K562 (cell line): Measurements from ENCODE around the gene RNF138. TPM values are rescaled to one million over a fixed set of nuclear protein-coding genes. Genes with fewer than 3 reads are reported as not detected.

Experiments
- CBFA2T2 ChIP-seq: fragments of 450-650 bp; conservative IDR thresholded peaks from 2 replicates; pipeline ENCODE4 v1.6.1; 2017; ENCODE audit warnings: mild to moderate bottlenecking
- CCAR2 ChIP-seq: fragments of 200-400 bp; formaldehyde crosslinking; IDR thresholded peaks from 2 replicates; pipeline ENCODE4 v1.6.1; 2017; ENCODE audit warnings: mild to moderate bottlenecking, low read depth, low read length
- CCNT2 ChIP-seq: IDR thresholded peaks from 2 replicates; pipeline ENCODE4 v1.6.1; 2011; ENCODE audit warnings: borderline replicate concordance, low read depth, mild to moderate bottlenecking, moderate library complexity, mixed read lengths, low read length; ENCODE audit not compliant: insufficient read length; ENCODE audit errors: extremely low read depth
- ERF ChIP-seq: fragments of 450-650 bp; formaldehyde crosslinking; IDR thresholded peaks from 2 replicates; pipeline ENCODE4 v1.4.0; 2020; ENCODE audit warnings: mild to moderate bottlenecking, mixed read lengths
- FIP1L1 ChIP-seq: fragments of 200-400 bp; formaldehyde crosslinking; IDR thresholded peaks from 2 replicates; pipeline ENCODE4 v1.6.1; 2018; ENCODE audit warnings: mild to moderate bottlenecking, low read depth, low read length; ENCODE audit not compliant: poor library complexity, severe bottlenecking
- HDAC8 ChIP-seq: fragments of 450-650 bp; IDR thresholded peaks from 2 replicates; pipeline ENCODE4 v1.6.1; 2016; ENCODE audit warnings: mild to moderate bottlenecking, missing genetic modification characterization, moderate library complexity, missing compliant biosample characterization
- MAZ ChIP-seq, 2 experiments: fragments of 450-650 bp in 1 of 2; sonication (generic) in 1 of 2; formaldehyde crosslinking; IDR thresholded peaks in 1 of 2; conservative IDR thresholded peaks in 1 of 2; 2 replicates each; pipeline versions ENCODE4 v1.4.0 to v1.5.0; 2020; ENCODE audit warnings: mild to moderate bottlenecking in 1 of 2, missing genetic modification reagents in 1 of 2
- MIER1 ChIP-seq: fragments of 450-650 bp; IDR thresholded peaks from 2 replicates; pipeline ENCODE4 v1.6.1; 2016; ENCODE audit warnings: antibody characterized with exemption, mild to moderate bottlenecking, low read depth
- NCOR1 ChIP-seq: fragments of 450-650 bp; IDR thresholded peaks from 2 replicates; pipeline ENCODE4 v1.6.1; 2016; ENCODE audit warnings: mild to moderate bottlenecking, moderate library complexity
- NFYB ChIP-seq: IDR thresholded peaks from 2 replicates; pipeline ENCODE4 v1.6.1; 2011; ENCODE audit warnings: mild to moderate bottlenecking, moderate library complexity; ENCODE audit not compliant: insufficient read length; ENCODE audit errors: extremely low read depth
- POLR2B ChIP-seq: fragments of 450-650 bp; IDR thresholded peaks from 2 replicates; pipeline ENCODE4 v1.6.1; 2018; ENCODE audit warnings: low read depth; ENCODE audit not compliant: partially characterized antibody
- POLR2H ChIP-seq: IDR thresholded peaks from 2 replicates; pipeline ENCODE4 v1.6.1; 2016; ENCODE audit warnings: missing genetic modification characterization, low read depth, mild to moderate bottlenecking, control low read depth, missing compliant biosample characterization, moderate library complexity
- POU5F1 ChIP-seq: fragments of 150-350 bp; IDR thresholded peaks from 2 replicates; pipeline ENCODE4 v1.6.1; 2014; ENCODE audit warnings: borderline replicate concordance, low read length, low read depth, mild to moderate bottlenecking; ENCODE audit not compliant: partially characterized antibody
- SMAD1 ChIP-seq: fragments of 150-350 bp; IDR thresholded peaks from 2 replicates; pipeline ENCODE4 v1.6.1; 2014; ENCODE audit warnings: low read length, low read depth; ENCODE audit not compliant: partially characterized antibody
- SNIP1 ChIP-seq: fragments of 450-650 bp; IDR thresholded peaks from 2 replicates; pipeline ENCODE4 v1.7.1; 2017; ENCODE audit warnings: low read depth, mild to moderate bottlenecking
- SP1 ChIP-seq: sonication (generic); formaldehyde crosslinking; IDR thresholded peaks from 2 replicates; pipeline ENCODE4 v1.8.1; 2022; ENCODE audit warnings: mild to moderate bottlenecking, missing genetic modification reagents
- ZNF121 ChIP-seq: sonication (generic); formaldehyde crosslinking; conservative IDR thresholded peaks from 2 replicates; pipeline ENCODE4 v1.8.0; 2022; ENCODE audit warnings: missing genetic modification reagents
- ZNF253 ChIP-seq: fragments of 250-450 bp; sonication (Bioruptor Pico); conservative IDR thresholded peaks from 2 replicates; pipeline ENCODE4 v1.6.1; 2021; ENCODE audit warnings: mild to moderate bottlenecking
- ZNF444 ChIP-seq: fragments of 250-450 bp; sonication (Bioruptor Pico); IDR thresholded peaks from 2 replicates; pipeline ENCODE4 v1.4.0; 2020; ENCODE audit warnings: mild to moderate bottlenecking, moderate library complexity
- ZNF707 ChIP-seq: fragments of 250-450 bp; sonication (Bioruptor Pico); conservative IDR thresholded peaks from 2 replicates; pipeline ENCODE4 v1.8.0; 2022; ENCODE audit warnings: inconsistent platforms, mild to moderate bottlenecking, moderate library complexity
- polyA plus RNA-seq, 8 experiments: library from polyadenylated mRNA; depleted of rRNA in 4 of 8; stranded (reverse) in 5 of 8; unstranded in 3 of 8; fragments of >200 nt; fragmentation: Nextera tagmentation in 2 of 8; fragmentation: Illumina TruSeq in 1 of 8; extraction: Ambion mirVana in 2 of 8; extraction: Trizol in 1 of 8; gene quantifications; 2 replicates each; pipeline versions ENCODE4 v1.2.1 to v1.2.3, GENCODE V29; 2011 to 2014; ENCODE audit warnings: inconsistent platforms in 1 of 8, missing spikeins in 1 of 8
- total RNA-seq, 7 experiments: library from RNA; depleted of rRNA in 6 of 7; stranded (reverse); fragments of >200 nt in 6 of 7; fragmentation: Illumina TruSeq in 2 of 7; extraction: Trizol in 2 of 7; gene quantifications; 2 replicates each; pipeline versions ENCODE4 v1.2.1 to v1.2.3, GENCODE V29; 2011 to 2021; ENCODE audit warnings: low replicate concordance in 1 of 7
- TF ChIP-seq, protein P1 (sequence below): fragments of 200-800 bp; sonication (Bioruptor generic); IDR thresholded peaks from 2 replicates; pipeline ENCODE4 v1.6.1; 2017; ENCODE audit warnings: missing genetic modification characterization, missing compliant biosample characterization
- TF ChIP-seq, protein P2 (sequence below): fragments of 450-650 bp; formaldehyde crosslinking; IDR thresholded peaks from 2 replicates; pipeline ENCODE4 v1.4.0; 2020; ENCODE audit warnings: mild to moderate bottlenecking, moderate library complexity
- TF ChIP-seq, protein P3 (sequence below): fragments of 250-450 bp; sonication (Bioruptor Pico); IDR thresholded peaks from 2 replicates; pipeline ENCODE4 v1.4.0; 2020; ENCODE audit warnings: mild to moderate bottlenecking, moderate library complexity

Gene RNF138
- total and polyA plus RNA-seq, 9 of the 15 experiments (the other 6 are each of a cell fraction or from before 2014, with no cell fraction given), result 47.6 to 100 (median 62.5) TPM

DNA sequence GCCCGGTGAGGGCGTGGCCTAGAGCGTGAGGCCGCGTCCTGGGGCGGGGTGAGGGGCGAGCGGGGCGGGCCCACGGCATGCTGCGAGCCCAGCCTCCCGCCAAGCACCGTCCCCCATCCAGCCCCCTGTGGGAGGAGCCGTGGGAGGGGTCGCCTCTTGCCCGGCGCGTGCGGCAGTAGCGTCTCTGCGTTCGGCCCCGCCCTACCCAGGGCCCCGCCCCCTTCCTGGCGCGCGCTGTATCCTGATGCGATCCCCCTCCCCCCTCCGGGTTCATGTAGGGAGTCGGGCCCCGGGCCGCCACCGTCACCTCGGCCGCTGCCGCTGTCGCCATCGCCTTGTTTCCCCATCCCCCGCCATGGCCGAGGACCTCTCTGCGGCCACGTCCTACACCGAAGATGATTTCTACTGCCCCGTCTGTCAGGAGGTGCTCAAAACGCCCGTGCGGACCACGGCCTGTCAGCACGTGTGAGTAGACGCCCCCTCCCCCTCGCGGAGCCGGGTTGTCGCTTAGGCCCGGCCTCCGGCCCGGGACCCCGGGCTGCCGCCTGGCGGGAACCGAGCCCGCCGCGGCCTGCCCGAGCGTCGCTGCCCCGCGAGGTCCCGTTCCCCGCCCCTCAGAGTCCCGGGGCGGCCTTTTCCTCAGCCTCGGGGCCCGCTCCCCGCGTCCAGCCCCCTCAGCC, 888 bp downstream of the RNF138 start (continued):
- no peak for TF ChIP-seq SMAD1
- 0 out of 2 replicates have a peak, but pooled peaks have one; percentile 29 for TF ChIP-seq ERF (CRISPR knock-in tag)
- no peak for TF ChIP-seq ZNF253 (CRISPR knock-in tag)
- TF ChIP-seq FIP1L1, result peak; percentile 96
- no peak for TF ChIP-seq CCAR2
- TF ChIP-seq ZNF444, result peak; percentile 96
- peak; percentile 84 for TF ChIP-seq SP1 (CRISPR knock-in tag)
- TF ChIP-seq, protein P1, sequence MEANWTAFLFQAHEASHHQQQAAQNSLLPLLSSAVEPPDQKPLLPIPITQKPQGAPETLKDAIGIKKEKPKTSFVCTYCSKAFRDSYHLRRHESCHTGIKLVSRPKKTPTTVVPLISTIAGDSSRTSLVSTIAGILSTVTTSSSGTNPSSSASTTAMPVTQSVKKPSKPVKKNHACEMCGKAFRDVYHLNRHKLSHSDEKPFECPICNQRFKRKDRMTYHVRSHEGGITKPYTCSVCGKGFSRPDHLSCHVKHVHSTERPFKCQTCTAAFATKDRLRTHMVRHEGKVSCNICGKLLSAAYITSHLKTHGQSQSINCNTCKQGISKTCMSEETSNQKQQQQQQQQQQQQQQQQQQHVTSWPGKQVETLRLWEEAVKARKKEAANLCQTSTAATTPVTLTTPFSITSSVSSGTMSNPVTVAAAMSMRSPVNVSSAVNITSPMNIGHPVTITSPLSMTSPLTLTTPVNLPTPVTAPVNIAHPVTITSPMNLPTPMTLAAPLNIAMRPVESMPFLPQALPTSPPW, result peak; percentile 80
- 0 out of 2 replicates have a peak, but pooled peaks have one; percentile 50 for TF ChIP-seq POLR2H (tag)
- 0 out of 2 replicates have a peak, but pooled peaks have one; percentile 62 for TF ChIP-seq HDAC8 (tag)
- TF ChIP-seq MIER1, result no peak
- TF ChIP-seq, protein P2, sequence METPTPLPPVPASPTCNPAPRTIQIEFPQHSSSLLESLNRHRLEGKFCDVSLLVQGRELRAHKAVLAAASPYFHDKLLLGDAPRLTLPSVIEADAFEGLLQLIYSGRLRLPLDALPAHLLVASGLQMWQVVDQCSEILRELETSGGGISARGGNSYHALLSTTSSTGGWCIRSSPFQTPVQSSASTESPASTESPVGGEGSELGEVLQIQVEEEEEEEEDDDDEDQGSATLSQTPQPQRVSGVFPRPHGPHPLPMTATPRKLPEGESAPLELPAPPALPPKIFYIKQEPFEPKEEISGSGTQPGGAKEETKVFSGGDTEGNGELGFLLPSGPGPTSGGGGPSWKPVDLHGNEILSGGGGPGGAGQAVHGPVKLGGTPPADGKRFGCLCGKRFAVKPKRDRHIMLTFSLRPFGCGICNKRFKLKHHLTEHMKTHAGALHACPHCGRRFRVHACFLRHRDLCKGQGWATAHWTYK (CRISPR knock-in tag), result 0 out of 2 replicates have a peak, but pooled peaks have one; percentile 32
- TF ChIP-seq CCNT2, result peak; percentile 76
- TF ChIP-seq NFYB, result no peak
- no peak for TF ChIP-seq ZNF121 (CRISPR knock-in tag)
- no peak for TF ChIP-seq SNIP1
- TF ChIP-seq, protein P3, sequence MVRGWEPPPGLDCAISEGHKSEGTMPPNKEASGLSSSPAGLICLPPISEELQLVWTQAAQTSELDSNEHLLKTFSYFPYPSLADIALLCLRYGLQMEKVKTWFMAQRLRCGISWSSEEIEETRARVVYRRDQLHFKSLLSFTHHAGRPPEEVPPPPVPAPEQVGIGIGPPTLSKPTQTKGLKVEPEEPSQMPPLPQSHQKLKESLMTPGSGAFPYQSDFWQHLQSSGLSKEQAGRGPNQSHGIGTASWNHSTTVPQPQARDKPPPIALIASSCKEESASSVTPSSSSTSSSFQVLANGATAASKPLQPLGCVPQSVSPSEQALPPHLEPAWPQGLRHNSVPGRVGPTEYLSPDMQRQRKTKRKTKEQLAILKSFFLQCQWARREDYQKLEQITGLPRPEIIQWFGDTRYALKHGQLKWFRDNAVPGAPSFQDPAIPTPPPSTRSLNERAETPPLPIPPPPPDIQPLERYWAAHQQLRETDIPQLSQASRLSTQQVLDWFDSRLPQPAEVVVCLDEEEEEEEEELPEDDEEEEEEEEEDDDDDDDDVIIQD (CRISPR knock-in tag), result peak; percentile 70; the same call in 1 of the 2 replicates
- peak; percentile 41 for TF ChIP-seq POLR2B
- peak; percentile 46 to 74 for TF ChIP-seq MAZ (CRISPR knock-in tag; conservative IDR thresholded peaks at IDR 0.05 in 1 of 2, IDR thresholded peaks at IDR 0.05 in 1 of 2)
- TF ChIP-seq CBFA2T2, result no peak
- TF ChIP-seq POU5F1, result no peak
- TF ChIP-seq ZNF707 (CRISPR knock-in tag), result no peak
- TF ChIP-seq NCOR1, result no peak; the same call in 1 of the 2 replicates
